Large intestine (tissue), 3 donors: ENCODE data around the gene SLC28A2. TPM values are rescaled to one million over a fixed set of nuclear protein-coding genes. Genes with fewer than 3 reads are reported as not detected.

ENCODE experiments used
- DNase-seq, 2 donors: peaks; one replicate each; pipeline versions ENCODE4 v3.0.0 to v3.0.0-alpha.2; 2013
- H3K27ac ChIP-seq: one replicate; pipeline ENCODE4 v1.5.1; 2013; ENCODE audit warnings: low read length
- H3K27me3 ChIP-seq: 2 replicates; pipeline ENCODE4 v1.6.1; 2013; ENCODE audit warnings: low read length; ENCODE audit not compliant: control insufficient read depth, insufficient read depth
- H3K36me3 ChIP-seq: 2 replicates; pipeline ENCODE4 v1.6.1; 2013; ENCODE audit warnings: low read length; ENCODE audit not compliant: control insufficient read depth, insufficient read depth
- H3K4me1 ChIP-seq: one replicate; pipeline ENCODE4 v1.6.1; 2013; ENCODE audit warnings: low read length; ENCODE audit not compliant: control insufficient read depth, insufficient read depth
- H3K4me3 ChIP-seq: one replicate; pipeline ENCODE4 v1.5.1; 2013; ENCODE audit warnings: low read length
- H3K9me3 ChIP-seq: one replicate; pipeline ENCODE4 v1.6.1; 2013; ENCODE audit warnings: mild to moderate bottlenecking, low read depth, low read length, moderate library complexity; ENCODE audit not compliant: control insufficient read depth
- WGBS: methylation state at CpG from one replicate; pipeline ENCODE4 v1.1.5; 2013; ENCODE audit warnings: low lambda C conversion rate; ENCODE audit not compliant: insufficient coverage; 5-methylcytosine and 5-hydroxymethylcytosine counted together
- polyA plus RNA-seq: library from polyadenylated mRNA; unstranded; fragments of 120-200 nt; gene quantifications from one replicate; pipeline ENCODE4 v1.2.1, GENCODE V29; 2013

SLC28A2 gene
- polyA plus RNA-seq, 1 donor = 16.8 TPM

GRCh38 chr15:45259796-45260195 lies 7.8 kb downstream of the SLC28A2 start:
- no peak for DNase-seq
- no peaks in the 10 kb centered on the region for H3K27me3 ChIP-seq
- 86% methylated on average over 1 of the region's 2 CpGs for WGBS
- H3K36me3 ChIP-seq = no peaks in the 10 kb centered on the region
- no peak overlapping the region for H3K27ac ChIP-seq
- H3K4me3 ChIP-seq = no peak overlapping the region
- no peaks in the 10 kb centered on the region for H3K9me3 ChIP-seq
- H3K4me1 ChIP-seq = peaks cover 17% of the 10 kb centered on the region

GRCh38 chr15:45262906-45263461 lies 10.9 kb downstream of the SLC28A2 start:
- no peaks in the 10 kb centered on the region for H3K9me3 ChIP-seq
- peak overlapping the region; percentile 56 for H3K27ac ChIP-seq
- H3K4me3 ChIP-seq = no peak overlapping the region
- no CpG with 5 or more reads among the region's 4 CpGs for WGBS
- DNase-seq = peak in 1 of 2 donors; percentile 63
- peaks cover 17% of the 10 kb centered on the region for H3K4me1 ChIP-seq
- no peaks in the 10 kb centered on the region for H3K27me3 ChIP-seq
- no peaks in the 10 kb centered on the region for H3K36me3 ChIP-seq

- Histone ChIP-seq H3K4me1 (peaks cover 17% of the 10 kb centered on the region), H3K27ac (peak overlapping the region; percentile 56), H3K9me3 (no peaks in the 10 kb centered on the region), H3K36me3 (no peaks in the 10 kb centered on the region), H3K27me3 (no peaks in the 10 kb centered on the region), H3K4me3 (no peak overlapping the region)
- no peak for DNase-seq
- no CpG with 5 or more reads among the region's 2 CpGs for WGBS
These were observed 11.8 kb downstream of the SLC28A2 start for GRCh38 chr15:45263854-45264253.

GRCh38 chr15:45265506-45265905 lies 13.5 kb downstream of the SLC28A2 start:
- no peak overlapping the region for H3K4me3 ChIP-seq
- no peaks in the 10 kb centered on the region for H3K9me3 ChIP-seq
- H3K36me3 ChIP-seq = no peaks in the 10 kb centered on the region
- WGBS = no CpG with 5 or more reads among the region's 3 CpGs
- no peak overlapping the region for H3K27ac ChIP-seq
- peaks cover 17% of the 10 kb centered on the region for H3K4me1 ChIP-seq
- no peaks in the 10 kb centered on the region for H3K27me3 ChIP-seq
- DNase-seq = no peak

- no peak for DNase-seq
- Histone ChIP-seq H3K4me3 (no peak overlapping the region), H3K4me1 (peaks cover 8% of the 10 kb centered on the region), H3K27ac (no peak overlapping the region), H3K27me3 (no peaks in the 10 kb centered on the region), H3K9me3 (no peaks in the 10 kb centered on the region), H3K36me3 (no peaks in the 10 kb centered on the region)
- WGBS = no CpG with 5 or more reads among the region's 2 CpGs
These were observed 16.1 kb downstream of the SLC28A2 start for GRCh38 chr15:45268135-45268534.

GRCh38 chr15:45274636-45275380 lies 22.8 kb downstream of the SLC28A2 start:
- Histone ChIP-seq H3K36me3 (no peaks in the 10 kb centered on the region), H3K27me3 (no peaks in the 10 kb centered on the region), H3K27ac (peak overlapping the region; percentile 14), H3K4me3 (no peak overlapping the region), H3K4me1 (peaks cover 15% of the 10 kb centered on the region), H3K9me3 (no peaks in the 10 kb centered on the region)
- peak in 1 of 2 donors; percentile 64 for DNase-seq
- WGBS = 57% methylated on average over 1 of the region's 5 CpGs

GRCh38 chr15:45276831-45277230 lies 24.8 kb downstream of the SLC28A2 start:
- WGBS = no CpG with 5 or more reads among the region's 2 CpGs
- no peak overlapping the region for H3K27ac ChIP-seq
- peak in 1 of 2 donors; percentile 59 for DNase-seq

GRCh38 chr15:45279024-45279698 lies 27.1 kb downstream of the SLC28A2 start:
- Histone ChIP-seq H3K9me3 (no peaks in the 10 kb centered on the region), H3K4me1 (peaks cover 20% of the 10 kb centered on the region), H3K27ac (peak overlapping the region; percentile 89), H3K27me3 (no peaks in the 10 kb centered on the region), H3K4me3 (peak overlapping the region; percentile 63), H3K36me3 (no peaks in the 10 kb centered on the region)
- DNase-seq = peak; percentile 99 to 100
- WGBS = 0% methylated on average over 4 of the region's 33 CpGs

More at GRCh38 chr15:45276831-45277230, 24.8 kb downstream of the SLC28A2 start:
- H3K4me3 ChIP-seq = no peak overlapping the region
- H3K9me3 ChIP-seq = no peaks in the 10 kb centered on the region
- no peaks in the 10 kb centered on the region for H3K36me3 ChIP-seq
- peaks cover 20% of the 10 kb centered on the region for H3K4me1 ChIP-seq
- H3K27me3 ChIP-seq = no peaks in the 10 kb centered on the region

- H3K27ac ChIP-seq = no peak overlapping the region
- H3K4me3 ChIP-seq = no peak overlapping the region
- no peaks in the 10 kb centered on the region for H3K9me3 ChIP-seq
- no CpG with 5 or more reads among the region's 2 CpGs for WGBS
- DNase-seq = no peak
- no peaks in the 10 kb centered on the region for H3K27me3 ChIP-seq
- no peaks in the 10 kb centered on the region for H3K36me3 ChIP-seq
- no peaks in the 10 kb centered on the region for H3K4me1 ChIP-seq
These were observed 33.4 kb downstream of the SLC28A2 start for GRCh38 chr15:45285413-45285812.

GRCh38 chr15:45287390-45287956 lies 35.4 kb downstream of the SLC28A2 start:
- Histone ChIP-seq H3K27ac (no peak overlapping the region), H3K9me3 (no peaks in the 10 kb centered on the region), H3K36me3 (no peaks in the 10 kb centered on the region), H3K27me3 (no peaks in the 10 kb centered on the region), H3K4me3 (no peak overlapping the region), H3K4me1 (no peaks in the 10 kb centered on the region)
- WGBS = 80% methylated on average over 1 of the region's 2 CpGs
- DNase-seq = no peak
